CD4-positive, alpha-beta memory T cell (primary cell): ENCODE measurements around the gene SHC4. TPM values are rescaled to one million over a fixed set of nuclear protein-coding genes. Genes with fewer than 3 reads are reported as not detected.

Experiments
- CTCF ChIA-PET: fragments of 350-600 bp; sonication (Branson Sonifier 250); formaldehyde crosslinking; loops from one replicate; lab custom pipeline; 2021; ENCODE audit warnings: inconsistent platforms; ENCODE audit not compliant: partially characterized antibody; lab: Charles Lee
- POLR2A ChIA-PET: fragments of 350-600 bp; sonication (Branson Sonifier 250); formaldehyde crosslinking; loops from one replicate; lab custom pipeline; 2021; ENCODE audit not compliant: partially characterized antibody; lab: Charles Lee
- DNase-seq, 5 donors: peaks; one replicate each; pipeline versions ENCODE4 v3.0.0 to v3.0.0-alpha.2; 2020 to 2022; ENCODE audit warnings: mixed read lengths in 1 of 5
- H3K27ac ChIP-seq: one replicate; pipeline ENCODE4 v1.7.0; 2013; ENCODE audit warnings: low read depth, low read length
- H3K27me3 ChIP-seq: 2 replicates; pipeline ENCODE4 v1.7.0; 2013; ENCODE audit warnings: mild to moderate bottlenecking, low read length, moderate library complexity; ENCODE audit not compliant: insufficient read depth
- H3K36me3 ChIP-seq: 2 replicates; pipeline ENCODE4 v1.7.0; 2013; ENCODE audit warnings: mild to moderate bottlenecking, low read length, moderate library complexity; ENCODE audit not compliant: insufficient read depth
- H3K4me1 ChIP-seq: 2 replicates; pipeline ENCODE4 v1.7.0; 2013; ENCODE audit warnings: mild to moderate bottlenecking, low read length, moderate library complexity; ENCODE audit not compliant: insufficient read depth
- H3K4me3 ChIP-seq, 2 donors: one replicate each; pipeline ENCODE4 v1.7.0; 2013; ENCODE audit warnings: low read length in 2 of 2, mild to moderate bottlenecking in 1 of 2
- H3K9me3 ChIP-seq, 2 donors: one replicate each; pipeline ENCODE4 v1.7.0; 2013; ENCODE audit warnings: low read length in 2 of 2, control low read depth in 1 of 2; ENCODE audit not compliant: control insufficient read depth in 1 of 2
- H3K27ac Mint-ChIP-seq, 7 donors: one replicate each; pipeline ENCODE4 v1.8.0; 2020 to 2021; ENCODE audit warnings: mixed read lengths in 7 of 7, mild to moderate bottlenecking in 6 of 7, inconsistent platforms in 3 of 7, moderate library complexity in 3 of 7
- H3K27me3 Mint-ChIP-seq, 2 donors: one replicate each; pipeline ENCODE4 v1.8.0; 2020 to 2021; ENCODE audit warnings: mixed read lengths in 2 of 2
- H3K36me3 Mint-ChIP-seq, 2 donors: one replicate each; pipeline ENCODE4 v1.8.0; 2020 to 2021; ENCODE audit warnings: mixed read lengths in 2 of 2, inconsistent platforms in 1 of 2, mild to moderate bottlenecking in 1 of 2
- H3K4me1 Mint-ChIP-seq, 4 donors: one replicate each; pipeline ENCODE4 v1.8.0; 2020 to 2021; ENCODE audit warnings: mixed read lengths in 4 of 4, mild to moderate bottlenecking in 1 of 4
- H3K4me3 Mint-ChIP-seq, 8 donors: one replicate each; pipeline ENCODE4 v1.8.0; 2020 to 2021; ENCODE audit warnings: mixed read lengths in 8 of 8, mild to moderate bottlenecking in 7 of 8, moderate library complexity in 6 of 8, inconsistent platforms in 3 of 8
- H3K9me3 Mint-ChIP-seq, 8 donors: one replicate each; pipeline ENCODE4 v1.8.0; 2020 to 2021; ENCODE audit warnings: mixed read lengths in 8 of 8, mild to moderate bottlenecking in 5 of 8, inconsistent platforms in 3 of 8, moderate library complexity in 1 of 8
- intact Hi-C: fragments of 100-400 bp; cut with micrococcal nuclease; formaldehyde crosslinking; loops from one replicate; pipeline ENCODE4 v1.15.1; 2023
- polyA plus RNA-seq, 2 donors: library from polyadenylated mRNA; unstranded; fragments of 300-500 nt; fragmentation: Illumina TruSeq; gene quantifications; one replicate each; pipeline ENCODE4 v1.2.3, GENCODE V29; 2021
- total RNA-seq, 2 experiments: library from RNA; stranded (reverse); gene quantifications; one replicate each; pipeline ENCODE4 v1.2.3, GENCODE V29; 2021

The SHC4 gene
- total and polyA plus RNA-seq, 4 experiments from 2014 or later: 0.28 to 0.29 TPM; not detected in 2

GRCh38 chr15:48888836-48889235 lies 74.9 kb downstream of the SHC4 start:
- CTCF ChIA-PET: interaction anchor here (0.7 kb wide), 1 partner anchor 17 kb away, joined by 3 read pairs; no protein-coding TSS in a partner anchor
- Histone ChIP-seq H3K27ac (no peak overlapping the region), H3K27me3 (no peaks in the 10 kb centered on the region), H3K4me1 (no peaks in the 10 kb centered on the region), H3K36me3 (no peaks in the 10 kb centered on the region), H3K9me3 (no peaks in the 10 kb centered on the region), H3K4me3 (no peak overlapping the region)
- Mint-ChIP-seq H3K27ac (no peak overlapping the region), H3K4me1 (peaks cover 0 to 1% (median 0%) of the 10 kb centered on the region in 4 donors), H3K36me3 (no peaks in the 10 kb centered on the region), H3K9me3 (peaks cover 0 to 2% (median 0%) of the 10 kb centered on the region in 8 donors), H3K27me3 (peaks cover 0 to 21% of the 10 kb centered on the region in 2 donors), H3K4me3 (no peak overlapping the region)
- intact Hi-C loops: no loop called here
- POLR2A ChIA-PET: interaction anchor here (1.9 kb wide), 1 partner anchor 11 kb away, joined by 7 read pairs; the partner anchor contains the start of gene EID1
- no peak for DNase-seq

GRCh38 chr15:48888191-48888590 lies 75.5 kb downstream of the SHC4 start:
- intact Hi-C loops: no loop called here
- H3K4me1 ChIP-seq: no peaks in the 10 kb centered on the region
- no peaks in the 10 kb centered on the region for H3K9me3 ChIP-seq
- Mint-ChIP-seq H3K36me3 (no peaks in the 10 kb centered on the region), H3K4me3 (no peak overlapping the region), H3K27ac (no peak overlapping the region), H3K9me3 (peaks cover 0 to 2% (median 0%) of the 10 kb centered on the region in 8 donors), H3K4me1 (peaks cover 0 to 1% (median 0%) of the 10 kb centered on the region in 4 donors), H3K27me3 (peaks cover 0 to 21% of the 10 kb centered on the region in 2 donors)
- CTCF ChIA-PET: no interaction called here
- no peaks in the 10 kb centered on the region for H3K27me3 ChIP-seq
- no peak for DNase-seq
- POLR2A ChIA-PET: interaction anchor here (1.1 to 1.9 kb wide), 2 partner anchors 10 kb away, joined by 3 to 7 read pairs; partner anchors contain the start of gene EID1
- H3K27ac ChIP-seq: no peak overlapping the region
- H3K36me3 ChIP-seq: no peaks in the 10 kb centered on the region
- H3K4me3 ChIP-seq: no peak overlapping the region

- Histone ChIP-seq H3K27me3 (no peaks in the 10 kb centered on the region), H3K4me3 (no peak overlapping the region), H3K36me3 (no peaks in the 10 kb centered on the region), H3K9me3 (no peaks in the 10 kb centered on the region), H3K4me1 (no peaks in the 10 kb centered on the region), H3K27ac (no peak overlapping the region)
- Mint-ChIP-seq H3K27me3 (peaks cover 0 to 15% of the 10 kb centered on the region in 2 donors), H3K36me3 (no peaks in the 10 kb centered on the region), H3K27ac (no peak overlapping the region), H3K9me3 (peaks cover 0 to 2% (median 0%) of the 10 kb centered on the region in 8 donors), H3K4me1 (peaks cover 0 to 1% (median 0%) of the 10 kb centered on the region in 4 donors), H3K4me3 (no peak overlapping the region)
- CTCF ChIA-PET: no interaction called here
- intact Hi-C loops: no loop called here
- POLR2A ChIA-PET: interaction anchor here (1.1 kb wide), 1 partner anchor 9 kb away, joined by 3 read pairs; the partner anchor contains the start of gene EID1
- no peak for DNase-seq
These were observed 76.6 kb downstream of the SHC4 start for GRCh38 chr15:48887144-48887543.

- ChIA-PET CTCF (no interaction called here), POLR2A (no interaction called here)
- no peaks in the 10 kb centered on the region for H3K36me3 ChIP-seq
- Mint-ChIP-seq H3K4me1 (peaks cover 6 to 17% (median 10%) of the 10 kb centered on the region in 4 donors), H3K36me3 (peaks cover under 1 to 14% of the 10 kb centered on the region in 2 donors), H3K27ac (no peak overlapping the region), H3K4me3 (no peak overlapping the region), H3K27me3 (peaks cover 0 to 10% of the 10 kb centered on the region in 2 donors), H3K9me3 (peaks cover 0 to 1% (median 0%) of the 10 kb centered on the region in 8 donors)
- H3K27me3 ChIP-seq: no peaks in the 10 kb centered on the region
- H3K4me1 ChIP-seq: peaks cover 18% of the 10 kb centered on the region
- no peak for DNase-seq
- intact Hi-C loops: no loop called here
- H3K4me3 ChIP-seq: no peak overlapping the region
- no peak overlapping the region for H3K27ac ChIP-seq
- no peaks in the 10 kb centered on the region for H3K9me3 ChIP-seq
These were observed 80.0 kb downstream of the SHC4 start for GRCh38 chr15:48883699-48884098.

- peaks cover 0 to 10% (median under 1%) of the 10 kb centered on the region in 8 donors for H3K9me3 Mint-ChIP-seq
- H3K4me3 Mint-ChIP-seq: peak overlapping the region in 1 of 8 donors; percentile 2
- H3K4me1 ChIP-seq: peaks cover 26% of the 10 kb centered on the region
- no peaks in the 10 kb centered on the region for H3K36me3 ChIP-seq
- no peak for DNase-seq
- no peak overlapping the region for H3K27ac Mint-ChIP-seq
- no peaks in the 10 kb centered on the region for H3K27me3 ChIP-seq
- ChIA-PET POLR2A (interaction anchor here (0.9 kb wide), 1 partner anchor 87 kb away, joined by 3 read pairs; no protein-coding TSS in a partner anchor), CTCF (interaction anchor here (1.2 kb wide), 1 partner anchor 18 kb away, joined by 4 read pairs; no protein-coding TSS in a partner anchor)
- peaks cover 11 to 21% of the 10 kb centered on the region in 2 donors for H3K36me3 Mint-ChIP-seq
- H3K9me3 ChIP-seq: no peaks in the 10 kb centered on the region
- intact Hi-C loops: no loop called here
- H3K4me1 Mint-ChIP-seq: peaks cover 18 to 31% (median 24%) of the 10 kb centered on the region in 4 donors
- no peak overlapping the region for H3K4me3 ChIP-seq
- no peak overlapping the region for H3K27ac ChIP-seq
- no peaks in the 10 kb centered on the region for H3K27me3 Mint-ChIP-seq
These were observed 83.6 kb downstream of the SHC4 start for GRCh38 chr15:48880070-48880634.

DNA sequence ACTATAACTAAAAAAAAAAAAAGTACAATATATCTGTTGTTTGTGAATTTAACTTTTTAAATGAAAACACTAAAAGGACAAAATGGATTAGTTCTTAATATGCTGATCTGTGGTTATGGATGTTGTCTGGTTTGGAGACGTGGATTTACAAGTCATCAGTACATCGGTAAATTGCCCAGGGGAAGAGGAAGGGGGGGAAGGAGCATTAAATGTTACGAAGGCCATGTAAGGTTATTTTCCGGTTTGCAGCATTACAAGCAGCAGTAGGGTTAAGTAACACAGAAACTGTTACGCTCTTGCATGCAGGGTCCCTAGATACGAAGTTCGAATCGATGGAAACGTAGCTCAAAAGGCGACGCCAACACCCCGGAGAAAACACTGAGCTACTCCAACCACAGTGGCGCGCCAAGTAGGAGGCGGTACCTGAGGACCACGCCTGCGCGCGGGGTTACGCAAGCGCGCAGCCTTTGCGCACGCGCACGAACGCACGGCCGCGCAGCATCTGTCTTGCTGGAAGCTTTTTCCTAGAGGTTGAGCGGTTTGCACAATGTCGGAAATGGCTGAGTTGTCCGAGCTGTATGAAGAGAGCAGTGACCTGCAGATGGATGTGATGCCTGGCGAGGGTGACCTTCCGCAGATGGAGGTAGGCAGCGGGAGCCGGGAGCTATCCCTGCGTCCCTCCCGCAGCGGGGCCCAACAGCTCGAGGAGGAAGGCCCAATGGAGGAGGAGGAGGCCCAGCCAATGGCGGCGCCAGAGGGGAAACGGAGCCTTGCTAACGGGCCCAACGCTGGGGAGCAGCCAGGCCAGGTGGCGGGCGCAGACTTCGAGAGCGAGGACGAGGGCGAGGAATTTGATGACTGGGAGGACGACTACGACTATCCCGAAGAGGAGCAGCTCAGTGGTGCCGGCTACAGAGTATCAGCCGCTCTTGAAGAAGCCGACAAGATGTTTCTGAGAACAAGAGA lies 85.8 kb downstream of the SHC4 start, which contains the start of gene EID1:
EID1 (plus strand) TSS at position 505 of the 966 bp plus-strand sequence; CDS start at position 548, 43 bp downstream.
- CTCF ChIA-PET: interaction anchor here (0.7 to 2.4 kb wide), 12 partner anchors 9 to 1371 kb away, joined by 3 to 24 read pairs (median 3); partner anchors contain the start of genes COPS2 and SECISBP2L
- no peaks in the 10 kb centered on the region for H3K9me3 ChIP-seq
- POLR2A ChIA-PET: interaction anchor here (0.6 to 2.5 kb wide), 25 partner anchors 10 to 1476 kb away, joined by 3 to 28 read pairs (median 6); partner anchors contain the start of genes CEP152, COPS2, DTWD1 and FAM227B
- peak within 1 kb of the TSS; percentile 96 to 100 (median 98) for H3K4me3 Mint-ChIP-seq
- H3K27me3 ChIP-seq: no peaks in the 10 kb centered on the region
- peak within 1 kb of the TSS; percentile 74 to 96 for H3K4me3 ChIP-seq
- H3K27ac ChIP-seq: peak within 1 kb of the TSS; percentile 71
- H3K4me1 Mint-ChIP-seq: peaks cover 18 to 31% (median 24%) of the 10 kb centered on the region in 4 donors
- peaks cover 3 to 4% of the 10 kb centered on the region in 2 donors for H3K27me3 Mint-ChIP-seq
- peak within 1 kb of the TSS; percentile 97 to 100 (median 99) for H3K27ac Mint-ChIP-seq
- peaks cover 26% of the 10 kb centered on the region for H3K4me1 ChIP-seq
- peaks cover 11 to 21% of the 10 kb centered on the region in 2 donors for H3K36me3 Mint-ChIP-seq
- H3K36me3 ChIP-seq: no peaks in the 10 kb centered on the region
- peaks cover 0 to 10% (median under 1%) of the 10 kb centered on the region in 8 donors for H3K9me3 Mint-ChIP-seq
- peak; percentile 93 to 95 (median 94) for DNase-seq
- intact Hi-C loops: loop anchor here (1.0 to 10.0 kb wide), 5 partner anchors 67 to 1474 kb away; partner anchors contain the start of genes CEP152, COPS2, DUT and SECISBP2L
